HG02763 (cell line): ENCODE data around the gene RGS19.

ENCODE experiments used
- ATAC-seq: cut with Tn5 transposase; IDR thresholded peaks from one replicate; pipeline ENCODE4 v1.9.1; 2021; ENCODE audit warnings: mild to moderate bottlenecking, moderate library complexity; ENCODE audit not compliant: unreplicated experiment

The RGS19 gene

DNA sequence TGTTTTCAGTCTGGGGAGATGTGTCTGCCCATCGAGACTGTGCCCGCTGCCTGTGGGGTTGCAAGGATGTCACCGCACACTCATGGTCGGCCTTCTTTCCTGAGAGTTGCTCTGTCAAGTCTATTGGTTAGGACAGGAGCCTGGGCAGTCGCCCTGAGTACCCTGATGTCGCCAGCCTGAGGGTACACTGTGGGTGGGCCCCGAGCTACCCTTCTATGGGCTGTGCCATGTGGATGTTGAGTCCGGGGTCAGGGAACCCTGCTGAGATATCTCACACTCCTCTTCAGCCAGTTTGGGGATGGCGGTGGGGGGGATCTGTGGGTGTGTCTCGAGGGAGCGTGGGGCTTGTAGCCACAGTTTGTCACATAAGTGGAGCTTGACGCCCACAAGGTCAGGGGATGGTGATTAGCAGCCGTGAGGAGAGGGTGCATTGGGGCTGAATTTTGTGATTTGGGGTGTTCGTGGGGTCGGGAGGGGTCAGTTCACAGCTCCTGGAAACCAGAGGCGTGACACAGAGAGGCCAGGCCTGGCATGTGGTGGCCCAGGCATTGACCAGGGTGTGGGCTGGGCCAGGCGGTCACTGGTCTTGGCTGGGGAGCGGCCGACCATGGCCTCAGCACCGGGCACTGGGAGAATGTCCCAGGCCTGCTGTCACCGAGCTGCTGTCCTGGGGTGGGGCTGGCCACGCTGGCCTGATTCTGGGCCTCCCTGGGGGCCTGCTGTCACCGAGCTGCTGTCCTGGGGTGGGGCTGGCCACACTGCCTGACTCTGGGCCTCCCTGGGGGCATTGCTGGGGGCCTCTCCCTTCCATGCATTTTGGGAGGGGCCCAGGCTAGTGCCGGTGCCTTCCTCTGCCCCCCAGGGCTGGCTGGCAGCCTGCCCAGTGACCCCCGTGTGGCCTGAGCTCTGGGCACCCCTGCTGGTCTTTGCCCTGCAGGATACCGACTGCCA, 29.7 kb upstream of the RGS19 start:
- no peak for ATAC-seq

DNA sequence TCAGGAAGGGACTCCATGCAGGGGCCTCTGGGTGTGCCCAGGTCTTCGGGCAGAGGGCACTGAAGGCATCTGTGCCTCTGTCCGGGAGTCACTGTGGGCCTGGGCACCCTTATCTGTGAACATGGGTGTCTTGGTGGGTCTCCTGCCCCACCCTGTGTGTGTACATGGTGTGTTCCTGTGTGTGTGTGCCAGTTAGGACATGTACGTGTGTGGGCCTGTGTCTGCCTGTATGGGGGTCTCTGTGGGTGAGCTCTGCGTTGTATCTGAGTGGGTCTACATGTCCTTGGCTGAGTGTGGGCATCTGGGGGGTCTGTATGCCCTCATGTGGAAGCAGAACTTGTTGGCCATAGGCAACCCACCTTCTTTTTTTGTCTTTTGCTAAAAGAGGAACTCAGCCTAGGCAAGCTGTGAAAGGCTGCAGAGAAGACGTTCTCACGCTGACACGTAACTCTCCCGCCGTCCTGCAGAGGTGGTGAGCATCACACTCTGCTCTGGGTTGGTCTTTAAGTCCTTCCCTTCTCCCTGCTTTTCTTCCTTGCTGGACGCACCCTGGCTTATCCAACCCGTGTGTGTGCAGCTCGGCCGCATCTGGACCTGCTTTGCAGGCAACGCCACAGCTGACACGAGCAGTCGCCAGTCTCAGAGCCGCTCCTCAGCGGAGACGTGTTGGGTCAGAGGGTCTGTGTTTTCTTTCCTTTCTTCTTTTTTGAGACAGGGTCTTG, 28.6 kb upstream of the RGS19 start:
- no peak for ATAC-seq

DNA sequence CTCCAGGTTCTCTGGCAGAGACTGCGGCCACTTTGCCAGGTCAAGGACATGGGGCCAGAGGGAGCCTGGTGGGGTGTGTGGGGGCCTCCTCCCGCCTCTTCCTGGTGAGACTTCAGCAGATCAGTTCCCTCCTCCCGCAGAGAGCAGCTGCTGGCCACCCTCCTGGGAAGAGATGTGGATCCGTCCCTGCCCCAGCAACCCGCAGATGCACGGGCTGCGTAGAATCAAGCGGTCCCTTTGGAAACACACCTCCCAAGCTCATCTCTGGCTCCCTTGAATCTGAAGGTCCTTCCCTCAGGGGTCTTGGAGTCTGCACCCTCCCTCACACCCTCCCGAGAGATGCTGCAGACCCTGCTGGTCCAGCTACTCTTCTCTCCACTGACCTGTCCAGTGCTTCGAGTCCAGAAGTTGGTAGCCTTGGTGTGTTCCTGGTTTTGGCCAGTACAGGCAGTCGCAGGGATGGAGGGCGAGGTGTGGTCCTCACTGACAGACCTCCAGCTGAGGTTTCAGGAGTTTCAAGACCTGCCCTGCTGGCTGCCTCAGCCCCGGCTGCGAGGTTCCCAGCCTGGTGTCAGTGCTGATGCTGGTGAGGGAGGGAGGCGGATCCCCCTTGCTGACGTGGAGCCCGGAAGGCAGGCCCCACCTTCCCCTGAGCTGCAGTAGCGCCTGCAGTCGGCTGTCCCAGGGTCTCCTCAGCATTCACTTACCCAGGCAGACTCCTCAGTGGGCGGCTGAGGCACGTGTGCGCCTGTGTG, 27.8 kb upstream of the RGS19 start, which contains the start of gene NPBWR2:
NPBWR2 (minus strand) TSS at position 585 of the 755 bp plus-strand sequence. CDS start 734 bp downstream, outside the sequence.
- no peak for ATAC-seq

DNA sequence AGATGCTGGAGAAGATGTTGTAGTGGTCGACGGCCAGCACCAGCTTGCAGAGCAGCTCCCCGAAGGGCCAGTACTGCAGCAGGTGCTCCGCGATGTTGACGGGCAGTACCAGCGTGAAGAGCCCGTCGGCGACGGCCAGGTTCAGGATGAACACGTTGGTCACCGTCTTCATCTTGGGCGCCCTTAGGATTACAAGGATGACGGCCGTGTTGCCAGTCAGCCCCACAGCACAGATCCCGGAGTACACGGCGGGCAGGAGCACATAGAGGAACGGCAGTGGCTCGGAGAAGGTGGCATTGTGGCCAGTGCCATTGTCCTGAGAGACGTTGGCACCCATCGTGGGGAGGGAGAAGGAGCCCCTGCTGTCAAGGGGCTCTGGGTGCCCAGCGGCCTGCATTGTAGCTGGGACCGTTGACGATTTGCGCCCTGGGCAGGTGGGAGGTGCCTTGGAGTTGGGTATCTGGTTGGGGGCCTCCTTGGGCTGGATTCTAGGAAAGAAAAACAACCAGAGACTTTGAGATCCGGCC, 27.2 kb upstream of the RGS19 start:
- no peak for ATAC-seq

DNA sequence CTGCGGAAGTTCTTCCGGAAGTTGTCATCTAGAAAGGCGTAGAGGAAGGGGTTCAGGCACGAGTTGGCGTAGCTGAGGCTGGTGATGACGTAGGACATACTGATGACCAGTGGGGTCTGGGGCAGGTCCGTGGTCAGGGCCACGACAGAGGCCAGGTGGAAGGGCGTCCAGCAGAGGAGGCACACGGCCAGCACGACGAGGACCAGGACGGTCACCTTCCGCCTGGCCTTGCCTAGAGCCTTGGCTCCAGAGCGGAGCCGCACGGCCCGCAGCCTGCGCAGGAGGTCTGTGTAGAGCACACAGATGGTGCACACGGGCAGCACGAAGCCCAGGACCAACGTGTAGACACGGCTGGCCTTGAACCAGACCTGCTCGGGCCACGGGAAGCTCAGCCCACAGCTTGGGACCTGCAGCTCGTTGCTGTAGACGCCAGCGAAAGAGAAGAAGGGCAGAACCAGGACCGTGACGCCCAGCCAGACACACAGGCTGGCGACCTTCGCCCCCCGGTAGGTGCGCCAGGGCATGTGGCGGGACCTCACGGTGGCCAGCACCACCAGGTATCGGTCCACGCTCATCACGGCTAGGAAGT, 26.6 kb upstream of the RGS19 start:
- ATAC-seq = no peak

DNA sequence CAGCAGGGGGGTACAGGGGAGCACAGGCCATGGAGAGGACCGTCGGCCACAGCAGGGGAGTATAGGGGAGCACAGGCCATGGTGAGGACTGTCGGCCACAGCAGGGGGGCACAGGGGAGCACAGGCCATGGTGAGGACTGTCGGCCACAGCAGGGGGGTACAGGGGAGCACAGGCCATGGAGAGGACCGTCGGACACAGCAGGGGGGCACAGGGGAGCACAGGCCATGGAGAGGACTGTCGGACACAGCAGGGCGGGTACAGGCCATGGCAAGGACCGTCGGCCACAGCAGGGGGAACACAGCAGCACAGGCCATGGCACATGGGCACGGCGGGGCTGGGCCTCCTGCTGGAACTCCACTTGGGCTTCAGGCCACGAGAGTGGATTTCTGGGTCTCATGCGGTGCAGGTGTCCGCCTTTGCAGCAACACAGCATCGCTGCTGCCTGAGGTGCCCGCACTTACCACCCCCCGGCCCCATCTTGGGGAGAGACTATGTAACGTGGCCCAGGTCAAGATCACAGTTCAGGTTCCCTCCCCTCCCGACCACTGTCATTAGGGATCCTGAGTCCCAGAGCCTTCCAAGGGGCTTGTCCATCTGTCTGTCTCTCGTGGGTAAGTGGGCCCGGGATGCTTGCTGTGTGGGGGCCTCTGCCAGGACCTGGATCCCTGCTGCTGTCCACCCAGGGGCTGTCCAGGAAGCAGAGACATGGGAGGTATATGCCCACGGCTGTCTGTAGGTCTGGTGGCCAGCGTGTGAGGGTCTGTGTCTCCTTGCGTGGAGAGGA, 25.5 kb upstream of the RGS19 start:
- ATAC-seq = no peak

DNA sequence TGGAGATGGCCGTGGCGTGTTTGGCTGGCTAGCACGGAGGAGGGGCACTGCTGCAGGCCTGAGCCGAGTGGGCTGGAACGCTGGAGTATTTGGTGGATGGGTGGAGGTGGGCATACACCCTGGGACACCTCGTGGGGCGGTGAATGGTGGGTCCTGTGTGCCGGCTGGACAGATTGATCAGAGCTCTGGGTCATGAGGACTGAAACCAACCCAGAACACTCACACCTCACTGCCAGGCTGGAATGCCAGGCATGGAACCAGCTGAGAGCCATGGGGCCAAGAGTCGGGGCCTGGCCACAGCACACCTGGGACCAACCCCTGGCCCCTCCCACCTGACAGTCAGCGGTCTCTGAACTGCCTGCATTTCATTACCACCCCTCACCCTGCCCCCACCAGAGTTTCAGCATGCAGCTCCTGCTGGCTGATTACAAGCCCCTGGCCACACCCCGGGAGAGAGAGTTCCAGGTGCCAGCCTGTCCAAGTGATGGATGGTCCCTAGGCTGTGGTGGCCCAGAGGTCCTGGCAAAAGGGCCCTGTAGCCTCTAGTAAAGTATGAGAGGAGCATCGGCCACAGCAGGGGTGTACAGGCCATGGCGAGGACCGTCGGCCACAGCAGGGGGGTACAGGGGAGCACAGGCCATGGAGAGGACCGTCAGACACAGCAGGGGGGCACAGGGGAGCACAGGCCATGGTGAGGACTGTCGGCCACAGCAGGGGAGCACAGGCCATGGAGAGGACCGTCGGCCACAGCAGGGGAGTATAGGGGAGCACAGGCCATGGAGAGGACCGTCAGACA, 24.8 kb upstream of the RGS19 start:
- no peak for ATAC-seq

DNA sequence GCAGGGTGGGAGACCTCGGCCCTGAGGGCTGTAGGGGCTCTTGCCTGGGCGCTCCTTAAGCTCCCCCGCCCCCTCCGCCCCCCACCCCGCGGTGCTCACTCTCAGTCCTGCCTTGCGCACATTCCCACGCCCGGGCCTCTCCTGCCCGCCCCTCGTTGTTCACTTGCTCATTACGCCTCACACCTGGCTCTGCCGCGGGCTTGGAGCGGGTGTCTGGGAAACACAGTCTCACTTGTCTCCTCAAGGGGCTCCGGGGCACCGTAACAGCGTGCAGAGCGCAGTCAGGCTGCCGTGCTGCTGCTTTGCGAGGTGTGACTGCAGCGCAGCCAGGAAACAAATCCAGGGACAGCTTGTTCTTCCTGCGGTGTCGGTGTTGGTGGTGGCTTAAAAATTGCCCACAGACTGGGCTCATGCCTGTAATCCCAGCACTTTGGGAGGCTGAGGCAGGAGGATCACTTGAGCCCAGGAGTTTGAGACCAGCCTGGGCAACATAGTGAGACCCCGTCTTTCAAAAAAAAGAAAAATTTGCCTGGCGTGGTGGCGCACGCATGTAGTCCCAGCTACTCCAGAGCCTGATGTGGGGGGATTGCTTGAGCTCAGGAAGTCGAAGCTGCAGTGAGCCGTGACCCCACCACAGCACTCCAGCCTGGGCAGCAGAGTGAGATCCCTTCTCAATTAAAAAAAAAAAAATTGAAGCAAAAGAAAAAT, 23.5 kb upstream of the RGS19 start:
- ATAC-seq = no peak

DNA sequence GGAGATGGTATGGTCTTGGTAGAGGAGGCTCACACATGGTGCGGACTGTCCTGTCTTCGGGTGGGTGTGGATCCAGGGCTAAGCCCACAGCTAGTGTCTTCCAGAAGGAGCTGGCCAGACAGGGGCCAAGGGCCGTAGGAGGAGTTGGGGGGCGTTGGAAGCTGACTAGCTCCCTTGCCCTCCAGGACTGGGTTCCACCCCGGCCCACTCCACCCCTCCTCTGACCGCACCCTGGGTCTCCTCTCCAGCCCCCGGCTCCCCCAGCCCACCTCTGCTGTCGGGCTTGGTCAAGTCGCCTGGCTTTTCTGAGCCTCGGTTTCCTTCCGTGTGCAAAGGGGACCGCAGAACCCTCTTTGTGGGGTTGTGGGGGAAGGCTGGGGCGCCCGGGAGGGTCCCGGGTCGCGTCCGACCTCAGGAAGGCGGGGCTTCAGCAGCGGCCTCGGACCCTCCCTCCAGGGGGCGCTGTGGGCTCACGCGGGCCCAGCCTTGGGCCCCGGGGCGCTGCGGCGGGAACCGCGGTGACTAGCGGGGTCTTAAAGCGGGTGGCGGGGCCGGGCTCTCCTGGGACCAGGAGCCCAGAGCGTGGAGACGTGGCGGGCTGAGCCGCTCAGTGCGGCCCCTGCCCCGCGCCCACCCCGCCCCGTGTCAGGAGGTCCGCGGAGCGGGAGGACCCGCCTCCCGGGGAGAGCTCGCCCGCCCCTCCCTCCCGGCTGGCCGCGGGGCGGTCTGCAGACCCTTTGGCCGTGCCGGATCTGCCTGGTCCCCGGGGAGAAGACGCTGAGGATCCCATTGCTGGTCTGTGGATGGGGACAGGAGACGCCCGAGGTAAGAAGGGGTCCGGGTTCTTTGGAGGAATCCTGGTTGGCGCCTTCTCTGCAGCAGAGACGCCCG, 22.7 kb upstream of the RGS19 start:
- no peak for ATAC-seq

DNA sequence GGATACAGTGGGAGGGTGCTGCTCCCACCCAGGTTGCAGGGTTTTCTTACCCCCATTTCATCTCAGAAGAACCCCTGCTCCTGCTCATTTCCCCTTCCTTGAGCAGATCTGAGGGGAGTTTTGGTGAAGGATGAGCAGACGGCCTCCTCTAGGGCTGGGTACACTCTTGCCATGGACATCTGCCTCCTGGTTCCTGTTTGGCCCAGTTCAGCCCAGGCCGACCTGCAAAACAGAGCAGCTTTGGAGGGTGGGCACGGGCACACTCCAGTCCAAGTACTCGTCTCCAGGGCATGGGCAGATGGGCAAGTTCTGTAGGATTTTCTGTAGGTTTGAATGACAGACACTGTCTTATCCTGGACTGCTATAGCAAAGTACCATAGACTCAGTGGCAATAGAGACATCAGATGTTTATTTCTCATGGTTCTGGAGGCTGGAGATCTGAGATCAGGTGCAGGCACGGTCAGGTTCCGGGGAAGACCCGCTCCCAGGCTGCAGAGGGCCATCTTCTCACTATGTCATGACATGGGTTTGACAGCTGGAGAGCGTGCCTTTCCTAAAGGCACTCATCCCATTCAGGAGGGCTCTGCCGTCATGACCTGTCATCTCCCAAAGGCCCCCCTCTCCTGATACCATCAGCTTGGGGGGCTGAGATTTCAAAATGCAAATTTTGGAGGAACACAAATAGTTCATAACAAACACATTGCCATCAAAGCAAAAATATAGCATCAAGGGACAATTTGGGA, 21.8 kb upstream of the RGS19 start:
- ATAC-seq = no peak

DNA sequence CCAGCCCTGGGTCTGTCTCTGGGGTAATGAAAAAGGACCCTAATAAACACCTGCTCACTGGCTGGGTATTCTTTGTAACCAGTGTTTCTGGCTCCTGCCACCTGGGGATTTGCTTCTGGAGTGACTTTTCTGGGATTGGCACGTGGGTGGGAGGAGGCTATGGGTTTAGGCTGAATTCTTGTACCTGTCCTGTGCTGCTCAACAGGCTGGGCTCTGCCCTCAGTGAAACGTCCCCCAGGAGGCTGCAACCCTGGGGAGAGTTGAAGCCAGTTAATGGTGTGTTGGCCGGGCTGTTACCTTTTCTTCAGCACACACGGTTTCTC, 21.2 kb upstream of the RGS19 start:
- no peak for ATAC-seq

DNA sequence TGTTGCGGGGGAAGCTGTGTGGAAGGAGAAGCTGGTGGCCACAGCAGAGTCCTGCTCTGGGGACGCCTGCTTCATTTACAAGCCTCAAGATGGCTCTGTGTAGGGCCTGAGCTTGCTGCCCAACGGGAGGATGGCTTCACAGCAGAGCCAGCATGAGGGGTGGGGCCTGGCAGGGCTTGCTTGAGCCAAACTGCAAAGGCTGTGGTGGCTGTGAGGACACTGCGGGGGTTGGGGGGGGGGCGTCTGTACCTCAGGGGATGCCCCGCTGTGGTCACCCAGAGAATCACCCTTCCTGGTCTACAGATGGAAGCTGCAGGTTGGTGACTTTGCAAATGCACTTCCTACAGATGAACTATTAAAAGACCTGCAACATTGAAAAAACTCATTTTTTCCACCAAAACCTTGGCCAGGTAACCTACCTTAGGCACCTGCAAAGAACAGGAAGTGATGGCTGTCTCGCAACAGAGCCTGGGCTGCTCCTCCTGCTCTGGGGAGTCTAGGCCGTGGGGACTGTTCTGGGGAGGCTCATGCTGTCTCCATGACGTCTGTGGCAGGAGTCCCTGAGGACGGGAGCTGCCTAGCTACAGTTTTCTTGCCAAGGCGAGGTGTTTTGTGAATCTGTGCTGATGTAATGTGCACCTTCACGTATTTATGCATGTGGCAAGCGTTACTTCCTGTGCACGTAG, 20.7 kb upstream of the RGS19 start:
- ATAC-seq = no peak

DNA sequence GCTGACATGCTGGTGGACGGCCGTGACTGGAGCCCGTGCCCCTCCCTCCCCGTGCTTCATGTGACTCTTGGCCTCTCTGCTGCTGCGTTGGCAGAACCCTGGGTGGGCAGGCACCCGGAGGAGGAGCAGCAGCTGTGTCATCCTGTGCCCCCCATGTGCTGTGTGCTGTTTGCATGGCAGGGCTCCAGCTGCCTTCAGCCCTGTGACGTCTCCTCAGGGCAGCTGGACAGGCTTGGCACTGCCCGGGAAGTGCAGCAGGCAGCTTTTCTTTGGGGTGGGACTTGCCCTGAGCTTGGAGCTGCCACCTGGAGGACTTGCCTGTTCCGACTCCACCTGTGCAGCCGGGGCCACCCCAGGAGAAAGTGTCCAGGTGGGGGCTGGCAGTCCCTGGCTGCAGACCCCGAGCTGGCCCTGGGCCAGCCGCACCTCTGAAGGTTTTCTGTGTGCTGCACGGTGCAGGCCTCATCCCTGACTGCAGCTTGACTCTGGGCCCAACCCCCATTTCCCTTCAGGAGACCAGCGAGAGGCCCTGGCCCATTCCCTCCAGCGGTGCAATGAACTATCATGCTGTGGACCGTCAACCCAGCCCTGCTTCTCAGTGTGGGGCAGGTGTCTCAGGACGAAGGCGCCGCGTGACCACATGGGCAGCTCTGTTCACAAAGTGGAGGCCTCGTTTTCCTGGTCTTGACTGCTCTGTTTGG, 19.9 kb upstream of the RGS19 start:
- no peak for ATAC-seq

DNA sequence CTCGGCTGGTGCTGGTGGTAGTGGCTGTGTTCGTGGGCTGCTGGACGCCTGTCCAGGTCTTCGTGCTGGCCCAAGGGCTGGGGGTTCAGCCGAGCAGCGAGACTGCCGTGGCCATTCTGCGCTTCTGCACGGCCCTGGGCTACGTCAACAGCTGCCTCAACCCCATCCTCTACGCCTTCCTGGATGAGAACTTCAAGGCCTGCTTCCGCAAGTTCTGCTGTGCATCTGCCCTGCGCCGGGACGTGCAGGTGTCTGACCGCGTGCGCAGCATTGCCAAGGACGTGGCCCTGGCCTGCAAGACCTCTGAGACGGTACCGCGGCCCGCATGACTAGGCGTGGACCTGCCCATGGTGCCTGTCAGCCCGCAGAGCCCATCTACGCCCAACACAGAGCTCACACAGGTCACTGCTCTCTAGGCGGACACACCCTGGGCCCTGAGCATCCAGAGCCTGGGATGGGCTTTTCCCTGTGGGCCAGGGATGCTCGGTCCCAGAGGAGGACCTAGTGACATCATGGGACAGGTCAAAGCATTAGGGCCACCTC, 19.2 kb upstream of the RGS19 start:
- ATAC-seq = no peak

DNA sequence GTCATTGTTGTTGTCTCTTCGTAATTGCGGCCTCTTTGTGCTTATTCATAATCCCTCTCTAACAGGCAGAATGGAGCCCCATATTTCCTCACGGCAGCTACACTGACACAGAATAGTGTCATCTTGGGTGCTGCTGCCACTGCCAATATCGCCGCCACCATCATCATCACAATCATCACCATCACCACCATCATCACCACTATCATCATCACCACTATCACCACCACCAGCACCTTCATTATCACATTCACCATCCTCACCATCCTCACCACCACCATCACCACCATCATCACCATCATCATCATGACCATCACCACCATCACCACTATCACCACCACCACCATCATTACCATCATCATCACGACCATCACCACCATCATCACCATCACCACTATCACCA, 17.2 kb upstream of the RGS19 start:
- ATAC-seq = no peak
